GM18517 (cell line): ENCODE data around the gene H19.

Source experiments
- ATAC-seq: cut with Tn5 transposase; IDR thresholded peaks from one replicate; pipeline ENCODE4 v1.9.1; 2021; ENCODE audit warnings: mild to moderate bottlenecking, moderate library complexity; ENCODE audit not compliant: unreplicated experiment

The H19 gene

GRCh38 chr11:1997755-1998154, at the start of gene H19:
TSS of gene H19 (minus strand) at chr11:1997842.
- no peak for ATAC-seq

GRCh38 chr11:2041963-2042362, 44.3 kb upstream of the H19 start:
- ATAC-seq = no peak

- ATAC-seq = no peak
Measured at GRCh38 chr11:2041153-2041552, 43.5 kb upstream of the H19 start.

- ATAC-seq = no peak
Measured at GRCh38 chr11:2039198-2039759, 41.6 kb upstream of the H19 start.

DNA sequence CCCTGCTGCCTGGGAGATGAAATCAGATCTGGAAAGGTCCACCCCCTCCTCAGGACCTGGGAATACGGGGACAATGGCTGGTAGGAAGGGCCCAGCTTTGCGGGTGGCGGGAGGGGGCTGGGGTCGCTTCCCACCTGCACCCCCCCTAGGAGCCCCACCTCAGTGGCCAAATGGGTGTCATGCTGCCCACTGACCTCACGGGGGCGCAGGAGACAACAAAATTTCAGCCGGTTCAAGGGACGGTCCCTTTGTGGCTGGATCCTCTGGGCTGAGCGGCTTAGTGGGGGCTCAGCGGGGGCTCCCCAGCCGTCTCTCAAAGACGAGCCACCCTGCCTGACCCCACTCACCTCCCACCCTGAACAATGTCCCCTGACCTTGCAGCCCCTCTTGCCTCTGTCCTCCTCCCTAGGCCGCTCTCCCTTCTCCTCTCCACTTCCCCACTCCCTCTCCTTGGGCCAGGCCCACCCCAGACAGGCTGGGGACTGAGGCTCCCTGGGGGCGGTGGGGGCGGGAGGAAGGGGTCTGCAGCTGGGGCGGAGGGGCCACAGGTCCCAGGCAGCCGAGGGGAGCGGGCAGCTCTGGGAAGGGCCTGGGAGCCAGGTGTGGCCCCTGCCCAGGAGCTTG, 39.3 kb upstream of the H19 start:
- no peak for ATAC-seq

DNA sequence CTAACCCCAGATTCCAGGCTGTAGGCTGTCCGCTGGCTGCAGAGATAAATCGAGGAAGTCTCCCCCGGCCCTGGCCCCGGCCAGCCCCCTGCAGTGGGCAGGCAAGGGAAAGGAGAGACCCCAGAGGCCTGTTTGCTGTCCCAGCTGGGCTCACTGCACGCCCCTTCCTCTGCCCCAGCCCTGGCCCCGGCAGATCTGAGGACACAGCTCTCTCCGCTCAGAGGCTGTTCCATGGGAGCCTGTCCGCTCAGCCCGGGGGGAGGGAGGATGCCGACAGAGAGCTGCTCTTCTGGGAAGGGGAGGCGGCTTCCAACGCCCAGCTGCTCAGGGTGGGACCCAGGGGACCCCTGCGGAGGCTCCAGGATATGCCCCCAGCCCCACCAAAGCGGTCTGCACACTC, 37.7 kb upstream of the H19 start:
- ATAC-seq = no peak

GRCh38 chr11:2031058-2031457, 33.4 kb upstream of the H19 start:
- no peak for ATAC-seq

GRCh38 chr11:2027708-2028107, 30.1 kb upstream of the H19 start:
- no peak for ATAC-seq

DNA sequence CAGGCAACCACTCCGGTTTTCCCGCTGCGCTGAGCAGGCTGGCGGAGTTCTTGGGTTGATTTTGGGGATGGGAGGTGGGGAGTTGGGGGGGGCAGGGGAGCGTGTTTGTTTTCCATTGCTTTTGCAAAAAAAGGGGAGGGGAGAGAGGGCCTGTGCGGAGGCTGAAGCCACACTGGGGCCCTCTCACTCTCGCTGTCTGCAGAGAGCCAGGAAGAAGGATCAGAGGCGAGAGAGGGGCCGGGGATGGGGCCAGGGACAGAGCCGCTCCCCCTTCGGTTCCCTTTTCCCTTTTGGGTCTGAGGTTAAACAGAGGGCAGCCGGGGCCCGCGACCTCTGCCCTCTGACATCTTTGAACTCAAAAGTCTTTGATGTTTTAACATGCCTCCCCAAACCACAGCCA, 17.4 kb upstream of the H19 start:
- no peak for ATAC-seq

DNA sequence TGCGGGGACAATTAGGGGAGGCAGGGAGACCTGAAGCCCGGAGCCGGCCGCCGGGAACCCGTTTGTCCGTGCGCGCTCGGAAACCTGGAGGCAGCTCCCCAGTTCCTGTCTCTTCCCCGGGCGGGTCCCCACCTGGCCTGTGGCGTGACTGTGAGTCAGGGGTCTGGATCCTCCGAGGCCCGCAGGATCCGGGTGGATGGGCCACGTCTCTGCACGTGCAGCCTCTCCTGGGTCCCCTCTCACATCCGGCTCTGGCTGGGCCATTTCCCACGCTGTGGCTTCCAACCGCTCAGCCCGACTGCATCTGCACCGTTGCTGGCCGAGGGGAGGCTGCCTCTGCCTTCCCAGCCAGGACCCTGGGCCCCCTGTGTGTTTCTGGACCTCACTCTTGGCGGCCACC, 14.8 kb upstream of the H19 start:
- ATAC-seq = no peak

DNA sequence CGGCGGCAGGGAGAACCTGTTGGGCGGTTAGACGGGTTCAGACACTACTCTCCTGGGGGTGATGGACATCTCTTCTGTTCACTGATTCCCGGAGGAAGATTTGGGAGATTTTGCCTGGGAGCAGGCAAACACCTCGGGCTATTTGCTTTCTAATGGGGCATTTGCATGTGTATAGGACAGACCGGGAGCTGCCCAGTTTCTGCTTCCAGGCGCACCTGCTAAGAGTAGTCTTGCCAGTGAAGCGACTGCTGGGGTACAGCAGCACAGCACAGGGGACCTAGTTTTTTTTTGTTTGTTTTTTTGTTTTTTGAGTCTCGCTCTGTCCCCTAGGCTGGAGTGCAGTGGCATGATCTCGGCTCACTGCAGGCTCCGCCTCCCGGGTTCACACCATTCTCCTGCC, 6.8 kb upstream of the H19 start:
- ATAC-seq = no peak

DNA sequence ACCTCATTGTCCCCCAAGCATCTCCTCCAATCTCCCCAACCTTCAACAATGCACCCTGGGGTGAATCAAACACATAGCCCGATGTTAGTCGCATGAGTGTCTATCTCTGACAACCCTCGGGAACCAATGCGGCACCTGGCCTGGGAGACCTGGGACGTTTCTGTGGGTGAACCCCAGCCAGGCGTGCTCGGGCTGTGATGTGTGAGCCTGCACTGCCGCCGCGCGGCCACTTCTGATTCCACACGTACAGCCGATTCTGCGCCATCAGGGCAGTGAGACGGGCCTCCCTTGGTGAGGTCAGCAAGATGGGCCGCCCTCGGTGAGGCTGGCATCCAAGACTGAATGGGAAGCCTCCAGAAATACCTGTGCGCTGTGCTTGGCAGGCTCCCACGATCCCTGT, 5.2 kb upstream of the H19 start:
- ATAC-seq = no peak

DNA sequence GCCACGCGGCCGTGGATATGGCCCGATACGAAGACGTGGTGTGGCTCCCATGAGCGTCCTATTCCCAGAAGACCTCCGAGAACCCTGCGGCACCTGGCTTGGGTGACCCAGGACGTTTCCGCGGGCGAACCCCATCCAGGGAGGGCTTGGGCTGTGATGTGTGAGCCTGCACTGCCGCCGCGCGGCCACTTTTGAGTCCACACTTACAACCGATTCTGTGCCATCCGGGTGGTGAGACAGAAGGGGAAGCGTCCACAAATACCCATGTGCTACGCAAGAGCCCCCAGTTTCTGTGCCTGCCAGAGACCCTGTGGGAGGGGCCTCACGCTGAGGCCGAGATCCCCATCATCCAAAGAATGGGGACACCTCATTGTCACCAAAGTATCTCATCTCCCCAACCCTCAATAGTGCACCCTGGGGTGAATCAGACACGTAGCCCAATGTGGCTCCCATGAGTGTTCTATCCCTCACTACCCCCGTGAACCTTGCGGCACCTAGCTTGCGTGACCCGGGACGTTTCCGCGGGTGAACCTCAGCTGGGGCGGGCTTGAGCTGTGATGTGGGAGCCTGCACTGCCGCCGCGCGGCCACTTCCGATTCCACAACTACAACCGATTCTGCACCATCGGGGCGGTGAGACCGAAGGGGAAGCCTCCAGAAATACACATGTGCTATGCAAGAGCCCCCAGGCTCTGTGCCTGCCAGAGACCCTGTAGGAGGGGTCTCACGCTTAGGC, 4.6 kb upstream of the H19 start:
- ATAC-seq = no peak

- no peak for ATAC-seq
Measured at GRCh38 chr11:1998861-1999260, 1.2 kb upstream of the H19 start.

DNA sequence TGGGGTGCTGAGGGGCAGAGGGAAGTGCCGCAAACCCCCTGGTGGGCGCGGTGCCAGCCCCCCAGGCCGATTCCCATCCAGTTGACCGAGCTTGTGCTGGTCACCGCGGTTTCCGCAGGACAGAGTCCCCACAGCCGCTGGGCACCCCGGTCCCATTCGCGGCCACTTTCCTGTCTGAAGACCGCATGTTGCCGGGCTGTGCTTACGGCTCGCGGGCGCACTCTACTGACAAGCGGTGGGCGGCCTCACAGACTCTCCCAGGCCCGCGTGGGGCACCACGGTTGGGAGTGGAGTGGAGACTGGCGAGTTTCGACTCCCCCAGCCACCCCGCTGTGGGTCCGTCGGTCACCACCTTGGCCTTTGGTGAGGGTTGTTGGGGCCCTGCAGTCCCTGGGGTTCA, 648 bp upstream of the H19 start:
- ATAC-seq = no peak

DNA sequence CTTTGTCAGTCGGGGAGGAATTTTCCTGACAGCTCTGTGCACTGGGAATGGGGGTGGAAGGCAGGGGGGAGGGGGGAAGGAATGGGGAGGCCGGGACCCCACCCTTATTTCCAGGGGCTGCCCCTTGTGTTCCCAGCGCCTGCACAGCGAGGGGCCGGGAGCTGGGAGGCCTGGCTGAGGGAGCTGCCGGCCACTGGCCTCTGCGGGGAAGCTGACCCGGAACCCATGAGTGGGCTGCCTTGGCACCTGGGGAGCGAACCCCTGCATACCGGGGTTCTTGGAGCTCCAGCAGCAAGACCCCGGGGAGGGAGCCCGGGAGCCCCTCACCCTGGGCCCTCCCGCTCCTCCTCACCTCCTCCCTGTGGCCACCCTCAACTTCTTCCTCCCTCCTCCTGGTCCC, 3.5 kb downstream of the H19 start:
- no peak for ATAC-seq

GRCh38 chr11:1992111-1992510, 5.5 kb downstream of the H19 start:
- no peak for ATAC-seq

DNA sequence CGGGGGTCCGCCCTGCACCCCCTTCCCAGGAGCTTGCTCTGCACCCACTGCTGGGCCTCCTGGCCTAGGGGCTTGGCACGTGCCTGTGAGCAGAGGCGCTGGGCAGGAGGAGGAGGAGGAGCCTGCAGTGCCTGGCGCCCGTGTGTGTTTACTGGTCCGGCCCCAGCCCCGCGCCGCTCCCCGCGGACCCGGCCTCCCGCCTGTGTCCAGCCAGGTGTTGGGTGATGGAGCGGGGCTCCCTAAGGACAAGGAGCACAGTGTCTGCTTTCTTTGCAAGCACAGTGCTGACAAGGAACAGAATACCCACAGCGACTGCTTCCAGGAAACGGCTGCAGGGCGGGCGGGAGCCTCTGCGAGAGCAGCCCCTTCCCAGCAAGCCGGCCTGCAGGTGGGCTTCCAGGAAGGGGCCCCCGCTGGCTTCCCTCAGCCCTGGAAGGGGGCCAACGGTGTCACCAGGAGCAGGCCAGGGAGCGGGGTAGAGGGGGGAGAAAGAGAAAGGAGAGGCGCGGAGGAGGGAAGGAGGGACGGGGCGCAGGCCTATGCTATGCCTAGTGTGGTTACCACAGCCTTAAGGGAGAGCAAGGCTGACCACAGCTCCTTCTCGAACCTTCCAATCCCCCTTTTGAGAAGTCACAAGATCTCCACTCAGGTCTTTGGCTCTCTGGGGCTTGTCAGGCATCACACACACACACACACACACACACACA, 6.6 kb downstream of the H19 start:
- ATAC-seq = no peak

DNA sequence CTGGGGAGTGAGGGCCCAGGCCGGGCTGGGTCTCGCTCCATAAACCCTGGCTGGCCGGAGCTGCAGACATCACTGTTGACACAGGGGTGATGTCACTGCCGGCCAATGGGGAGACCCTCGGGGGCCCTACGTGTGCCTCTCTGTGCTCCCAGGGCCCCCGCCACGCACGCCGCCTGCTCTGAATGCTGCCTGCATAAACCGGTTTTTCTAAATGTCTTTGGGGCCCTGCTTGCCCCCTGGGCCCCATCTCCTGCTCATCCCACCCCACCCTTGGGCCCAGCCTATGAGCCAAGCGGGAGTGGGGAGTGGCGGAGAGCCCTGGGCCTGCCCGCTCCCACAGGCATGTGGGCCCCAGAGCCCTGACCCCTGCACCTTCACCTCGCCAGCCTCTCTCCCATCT, 7.7 kb downstream of the H19 start:
- ATAC-seq = no peak

DNA sequence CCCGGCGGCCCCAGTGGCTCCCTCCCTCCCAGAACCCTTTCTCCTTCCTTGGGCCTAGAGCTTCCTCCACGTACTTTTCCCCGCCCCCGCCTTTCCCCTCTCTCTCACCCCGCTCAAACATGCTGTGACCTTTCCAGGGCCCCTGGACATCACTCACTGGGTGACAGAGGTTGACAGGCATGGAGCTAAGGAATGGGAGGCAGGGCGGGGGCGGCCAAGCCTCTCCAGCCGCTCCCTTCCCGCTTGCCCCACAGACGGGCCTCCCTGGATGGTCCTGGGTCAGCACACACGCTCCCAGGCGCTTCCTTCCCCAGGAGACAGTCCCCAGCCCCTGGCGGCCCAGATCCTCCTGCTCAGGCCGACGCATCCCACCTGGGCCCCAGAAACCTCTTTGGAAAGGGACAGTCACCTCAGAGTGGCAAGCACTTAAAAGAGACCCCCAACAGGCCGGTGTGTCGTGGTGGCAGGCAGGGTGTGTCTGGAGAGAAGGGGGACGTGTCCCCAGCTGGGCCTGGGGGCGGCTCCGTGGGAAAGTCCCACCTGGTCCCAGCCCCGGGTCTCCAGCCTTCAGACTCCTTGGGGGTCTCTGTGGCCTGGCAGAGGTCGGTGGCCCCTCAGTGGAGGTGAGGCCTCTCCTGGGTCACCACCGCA, 8.8 kb downstream of the H19 start:
- no peak for ATAC-seq

DNA sequence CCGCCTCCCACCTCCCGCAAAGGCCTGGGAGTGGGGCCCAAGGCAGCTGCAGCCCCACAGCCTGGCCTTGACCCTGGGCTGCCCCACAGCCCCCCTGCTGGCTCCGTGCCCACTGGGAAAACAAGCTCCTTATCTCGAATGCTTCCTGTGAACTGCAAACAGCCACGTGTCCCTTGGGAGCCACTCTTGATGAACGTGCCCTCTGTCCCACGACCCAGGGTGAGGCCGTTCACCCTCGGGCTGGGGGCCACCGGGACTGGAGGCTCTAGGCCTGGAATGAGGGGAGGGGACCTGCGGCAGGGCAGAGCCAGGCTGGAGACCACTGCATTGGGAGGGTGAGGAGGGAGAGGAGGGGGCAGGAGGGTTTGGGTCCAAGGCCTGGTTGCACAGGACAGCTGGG, 9.5 kb downstream of the H19 start:
- no peak for ATAC-seq
